Lung (tissue), 12 donors: Measurements from ENCODE around the gene DDX39B. TPM values are rescaled to one million over a fixed set of nuclear protein-coding genes. Genes with fewer than 3 reads are reported as not detected.
A peak's percentile ranks its signal among the peaks of the same experiment; 100 is the strongest.

Experiments
- ATAC-seq: fragments of 200-7000 bp; cut with Tn5 transposase; one replicate; pipeline ENCODE4 v1.9.1; 2020; ENCODE audit warnings: moderate number of reproducible peaks; ENCODE audit not compliant: insufficient read depth, low FRiP score
- DNase-seq, 3 donors: peaks; one replicate each; pipeline ENCODE4 v3.0.0-alpha.2; 2013 to 2017
- H3K27ac ChIP-seq, 2 donors: one replicate each; pipeline ENCODE4 v1.5.1; 2013; ENCODE audit warnings: mild to moderate bottlenecking in 2 of 2, moderate library complexity in 2 of 2, control low read depth in 1 of 2, inconsistent platforms in 1 of 2, low read depth in 1 of 2, low read length in 1 of 2
- H3K27me3 ChIP-seq, 3 donors: one replicate each; pipeline ENCODE4 v1.5.1; 2013; ENCODE audit warnings: low read length in 2 of 3; ENCODE audit not compliant: control insufficient read depth in 3 of 3, insufficient read depth in 3 of 3
- H3K36me3 ChIP-seq, 4 donors: one replicate each; pipeline ENCODE4 v1.5.1; 2013; ENCODE audit warnings: low read length in 4 of 4, mild to moderate bottlenecking in 1 of 4, moderate library complexity in 1 of 4; ENCODE audit not compliant: control insufficient read depth in 4 of 4, insufficient read depth in 4 of 4
- H3K4me1 ChIP-seq, 5 donors: one replicate each; pipeline ENCODE4 v1.5.1; 2013; ENCODE audit warnings: low read length in 5 of 5, mild to moderate bottlenecking in 2 of 5, moderate library complexity in 1 of 5; ENCODE audit not compliant: control insufficient read depth in 5 of 5, insufficient read depth in 5 of 5
- H3K4me3 ChIP-seq: one replicate; pipeline ENCODE4 v1.5.1; 2013; ENCODE audit warnings: mild to moderate bottlenecking, control low read depth, moderate library complexity
- H3K9ac ChIP-seq, 2 donors: one replicate each; pipeline ENCODE4 v1.5.1; 2013; ENCODE audit warnings: low read length in 2 of 2, control low read depth in 1 of 2; ENCODE audit not compliant: insufficient read depth in 1 of 2
- H3K9me3 ChIP-seq, 4 donors: one replicate each; pipeline ENCODE4 v1.5.1; 2013; ENCODE audit warnings: low read length in 3 of 4, mild to moderate bottlenecking in 1 of 4, moderate library complexity in 1 of 4; ENCODE audit not compliant: control insufficient read depth in 4 of 4, insufficient read depth in 3 of 4
- WGBS, 2 donors: extraction: QIAGEN DNeasy Blood & Tissue Kit; methylation state at CpG; one replicate each; pipeline ENCODE4 v1.1.7; 2013; 5-methylcytosine and 5-hydroxymethylcytosine counted together
- polyA plus RNA-seq, 2 donors: library from polyadenylated mRNA; stranded (reverse); fragments of 200-250 nt; gene quantifications; one replicate each; pipeline ENCODE4 v1.2.1, GENCODE V29; 2013
- total RNA-seq, 2 donors: library from RNA; depleted of rRNA in 1 of 2; stranded (reverse); fragments of >200 nt in 1 of 2; gene quantifications; one replicate each; pipeline ENCODE4 v1.2.1, GENCODE V29; 2014 to 2021
- TF ChIP-seq, protein P1 (sequence below): IDR thresholded peaks from 2 replicates; pipeline ENCODE4 v1.5.1; 2012; ENCODE audit warnings: mild to moderate bottlenecking; ENCODE audit errors: control extremely low read depth, extremely low read depth
- donor health status: control.
- donor health status: control.
- donor health status: Bipolar disorder and iron deficiency.
- donor health status: healthy.
- donor health status: DM: yes; HTN: yes; CAD: no.

DDX39B gene
- total and polyA plus RNA-seq, 4 donors = 316 to 418 (median 336) TPM

DNA sequence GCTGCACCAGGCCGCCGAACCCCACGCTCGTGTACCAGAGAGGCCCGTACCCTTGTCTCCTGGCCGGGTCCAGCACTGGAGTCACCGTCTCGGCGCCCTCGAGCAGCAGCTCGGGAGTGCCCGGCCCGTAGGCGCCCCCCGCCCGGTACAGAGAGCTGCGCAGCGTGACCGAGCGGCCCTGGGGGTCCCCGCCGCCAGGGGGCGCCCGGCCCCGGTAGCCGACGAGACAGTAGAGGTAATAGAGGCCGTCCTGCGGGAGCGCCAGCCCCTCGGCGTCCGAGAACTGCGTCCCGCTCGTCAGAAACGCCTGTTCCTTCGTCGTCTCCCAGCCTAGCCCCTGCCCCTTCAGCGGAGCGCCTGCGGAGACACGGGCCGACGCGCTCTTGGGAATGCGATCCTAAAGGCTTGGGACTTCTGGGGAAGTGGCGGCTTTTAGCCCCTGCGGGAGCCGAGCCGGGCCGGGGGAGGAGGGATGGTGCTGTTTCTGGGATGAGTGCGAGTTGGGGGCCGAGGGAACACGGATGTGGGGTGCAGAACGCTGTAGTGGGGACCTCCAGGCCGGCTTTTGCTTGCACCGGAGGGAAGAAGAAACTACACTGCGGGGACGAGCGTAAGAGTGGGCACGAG lies 39.1 kb upstream of the DDX39B start:
- Histone ChIP-seq H3K27ac (peak overlapping the region; percentile 27 to 75), H3K4me3 (peak overlapping the region; percentile 54), H3K36me3 (no peaks in the 10 kb centered on the region), H3K9ac (peak overlapping the region; percentile 81 to 94), H3K4me1 (peaks cover 2 to 9% (median 6%) of the 10 kb centered on the region in 5 donors), H3K27me3 (peaks cover 0 to 6% (median 0%) of the 10 kb centered on the region in 3 donors), H3K9me3 (no peaks in the 10 kb centered on the region)
- DNase-seq (peak; percentile 90 to 93 (median 92)), ATAC-seq (peak; percentile 92)
- WGBS, 2 donors = 0 to 1% methylated on average over 58 to 62 of the region's 62 CpGs
- TF ChIP-seq, protein P1, sequence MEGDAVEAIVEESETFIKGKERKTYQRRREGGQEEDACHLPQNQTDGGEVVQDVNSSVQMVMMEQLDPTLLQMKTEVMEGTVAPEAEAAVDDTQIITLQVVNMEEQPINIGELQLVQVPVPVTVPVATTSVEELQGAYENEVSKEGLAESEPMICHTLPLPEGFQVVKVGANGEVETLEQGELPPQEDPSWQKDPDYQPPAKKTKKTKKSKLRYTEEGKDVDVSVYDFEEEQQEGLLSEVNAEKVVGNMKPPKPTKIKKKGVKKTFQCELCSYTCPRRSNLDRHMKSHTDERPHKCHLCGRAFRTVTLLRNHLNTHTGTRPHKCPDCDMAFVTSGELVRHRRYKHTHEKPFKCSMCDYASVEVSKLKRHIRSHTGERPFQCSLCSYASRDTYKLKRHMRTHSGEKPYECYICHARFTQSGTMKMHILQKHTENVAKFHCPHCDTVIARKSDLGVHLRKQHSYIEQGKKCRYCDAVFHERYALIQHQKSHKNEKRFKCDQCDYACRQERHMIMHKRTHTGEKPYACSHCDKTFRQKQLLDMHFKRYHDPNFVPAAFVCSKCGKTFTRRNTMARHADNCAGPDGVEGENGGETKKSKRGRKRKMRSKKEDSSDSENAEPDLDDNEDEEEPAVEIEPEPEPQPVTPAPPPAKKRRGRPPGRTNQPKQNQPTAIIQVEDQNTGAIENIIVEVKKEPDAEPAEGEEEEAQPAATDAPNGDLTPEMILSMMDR = peak; percentile 87

DNA sequence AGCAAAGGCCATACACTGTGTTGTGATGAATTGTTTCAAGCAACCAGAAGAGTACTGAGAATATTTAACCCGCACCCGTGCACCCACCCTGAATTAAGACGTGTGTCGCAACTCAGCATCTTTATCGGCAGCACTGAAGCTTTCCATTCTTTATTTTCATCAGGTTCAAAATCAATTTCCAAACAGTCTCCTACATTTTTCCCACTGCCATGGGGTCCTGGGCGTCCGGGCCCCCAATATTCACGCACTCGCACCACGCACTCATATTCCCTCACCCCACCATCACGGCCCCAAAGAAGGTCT lies 38.6 kb upstream of the DDX39B start:
- no peaks in the 10 kb centered on the region for H3K36me3 ChIP-seq
- DNase-seq = no peak
- TF ChIP-seq, protein P1 = no peak
- H3K4me3 ChIP-seq = peak overlapping the region; percentile 54
- no peak for ATAC-seq
- H3K4me1 ChIP-seq = peaks cover 2 to 9% (median 6%) of the 10 kb centered on the region in 5 donors
- peak overlapping the region in 1 of 2 donors; percentile 75 for H3K27ac ChIP-seq
- H3K27me3 ChIP-seq = peaks cover 0 to 6% (median 0%) of the 10 kb centered on the region in 3 donors
- WGBS, 2 donors = 31 to 35% methylated on average over 11 of the region's 11 CpGs
- peak overlapping the region in 1 of 2 donors; percentile 30 for H3K9ac ChIP-seq
- no peaks in the 10 kb centered on the region for H3K9me3 ChIP-seq

DNA sequence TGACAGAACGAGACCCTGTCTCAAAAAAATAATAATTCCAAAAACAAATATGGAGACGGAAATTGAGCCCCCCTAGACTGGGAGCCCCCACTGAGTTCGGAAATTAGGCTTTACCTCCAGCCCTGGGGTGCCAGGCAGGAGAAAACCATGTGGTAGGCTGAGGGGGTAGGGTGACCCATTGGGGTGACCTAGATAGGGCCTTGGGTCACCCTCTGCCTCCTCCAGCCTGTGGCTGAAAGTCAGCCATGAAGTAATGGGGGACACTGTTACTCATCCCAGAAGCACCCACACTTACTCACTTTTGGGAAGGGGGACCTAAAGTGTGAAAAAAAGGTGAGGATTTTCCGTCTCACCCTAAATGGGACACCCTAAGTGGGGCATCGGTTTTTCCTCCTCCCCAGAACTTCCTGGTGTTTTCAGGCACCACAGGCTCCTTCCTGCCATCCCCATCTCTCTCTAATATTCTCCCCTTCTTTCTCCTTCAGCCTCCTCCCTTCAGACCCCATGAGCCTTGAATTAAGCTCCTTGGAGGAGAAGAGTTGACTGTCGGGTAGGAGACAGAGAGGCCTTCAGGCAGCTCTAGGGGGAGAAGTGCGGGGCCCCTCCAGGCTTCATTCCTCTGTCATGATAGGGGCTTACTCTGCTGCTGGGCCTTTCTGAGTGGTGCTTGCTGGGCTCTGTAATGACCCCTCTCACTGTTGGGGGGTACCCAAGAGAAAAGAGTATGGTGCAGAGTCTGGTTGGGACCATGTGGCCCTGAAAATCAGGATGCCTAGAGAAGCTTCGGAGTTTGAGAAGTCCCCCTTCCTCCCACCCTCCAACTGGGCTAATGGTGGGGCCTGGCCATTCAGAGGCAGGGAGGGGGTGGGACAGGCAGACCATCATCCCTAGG lies 38.0 kb upstream of the DDX39B start:
- no peak overlapping the region for H3K27ac ChIP-seq
- H3K4me3 ChIP-seq = no peak overlapping the region
- no peaks in the 10 kb centered on the region for H3K9me3 ChIP-seq
- ATAC-seq (no peak), DNase-seq (no peak)
- H3K36me3 ChIP-seq = no peaks in the 10 kb centered on the region
- H3K9ac ChIP-seq = no peak overlapping the region
- H3K27me3 ChIP-seq = peaks cover 0 to 6% (median 0%) of the 10 kb centered on the region in 3 donors
- peaks cover 2 to 9% (median 6%) of the 10 kb centered on the region in 5 donors for H3K4me1 ChIP-seq
- 88 to 95% methylated on average over 8 of the region's 8 CpGs for WGBS, 2 donors
- TF ChIP-seq, protein P1 = no peak
